Suprapubic skin (tissue), 4 donors: ENCODE measurements around the gene CEP78. TPM values are rescaled to one million over a fixed set of nuclear protein-coding genes. Genes with fewer than 3 reads are reported as not detected.

ENCODE experiments used
- DNase-seq, 2 donors: peaks; one replicate each; pipeline ENCODE4 v3.0.0-alpha.2; 2019; ENCODE audit warnings: low spot score in 2 of 2
- H3K27ac ChIP-seq: fragments of 200-600 bp; sonication (generic); one replicate; pipeline ENCODE4 v1.5.1; 2019
- H3K27me3 ChIP-seq: fragments of 200-600 bp; sonication (generic); one replicate; pipeline ENCODE4 v1.5.1; 2019
- H3K36me3 ChIP-seq: fragments of 200-600 bp; sonication (generic); one replicate; pipeline ENCODE4 v1.5.1; 2019
- H3K4me1 ChIP-seq: fragments of 200-600 bp; sonication (generic); one replicate; pipeline ENCODE4 v1.5.1; 2019
- H3K4me3 ChIP-seq: fragments of 200-600 bp; sonication (generic); one replicate; pipeline ENCODE4 v1.5.1; 2019; ENCODE audit warnings: mild to moderate bottlenecking
- H3K9me3 ChIP-seq: fragments of 200-600 bp; sonication (generic); one replicate; pipeline ENCODE4 v1.5.1; 2019
- CTCF ChIP-seq, 2 donors: fragments of 200-600 bp in 1 of 2; fragments of 450-650 bp in 1 of 2; sonication (generic) in 1 of 2; IDR thresholded peaks; one replicate each; pipeline ENCODE4 v1.5.1; 2016 to 2019; ENCODE audit warnings: antibody characterized with exemption in 2 of 2, mild to moderate bottlenecking in 1 of 2, moderate library complexity in 1 of 2
- EP300 ChIP-seq: sonication (generic); formaldehyde crosslinking; IDR thresholded peaks from one replicate; pipeline ENCODE4 v1.6.1; 2017; ENCODE audit warnings: antibody characterized with exemption
- POLR2A ChIP-seq, 2 donors: fragments of 450-650 bp; IDR thresholded peaks; one replicate each; pipeline ENCODE4 v1.6.1; 2017; ENCODE audit warnings: antibody characterized with exemption in 2 of 2, mild to moderate bottlenecking in 2 of 2, moderate library complexity in 2 of 2
- POLR2AphosphoS5 ChIP-seq, 3 donors: sonication (generic); formaldehyde crosslinking; IDR thresholded peaks; one replicate each; pipeline ENCODE4 v1.6.1; 2017; ENCODE audit warnings: antibody characterized with exemption in 3 of 3
- WGBS: methylation state at CpG from one replicate; pipeline ENCODE4 v1.1.5; 2018; 5-methylcytosine and 5-hydroxymethylcytosine counted together
- total RNA-seq, 4 donors: library from RNA; depleted of rRNA; stranded (reverse); fragments of >200 nt; gene quantifications; one replicate each; pipeline ENCODE4 v1.1.0, GENCODE V29; 2016

The CEP78 gene
- total RNA-seq, 4 donors from 2014 or later = 8.7 to 15.0 (median 11.7) TPM

DNA sequence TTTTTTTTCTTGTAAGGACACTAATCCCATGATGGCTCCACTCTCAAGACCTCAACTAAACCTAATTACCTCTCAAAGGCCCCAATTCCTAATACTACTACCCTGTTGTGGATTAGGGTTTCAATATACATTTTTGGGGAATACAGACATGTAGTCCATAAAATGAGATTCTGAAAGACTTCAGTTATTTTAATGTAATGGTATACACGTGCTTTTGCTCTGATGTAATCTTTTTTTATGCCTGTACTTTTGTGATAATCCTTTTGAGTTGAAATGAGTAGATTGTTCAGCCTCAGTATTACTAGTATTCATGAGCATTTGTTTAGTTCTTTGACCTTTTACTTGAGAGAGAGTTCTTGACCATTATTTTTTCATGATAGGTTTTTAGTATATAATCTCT lies 9.5 kb downstream of the CEP78 start:
- Histone ChIP-seq H3K9me3 (no peaks in the 10 kb centered on the region), H3K27ac (no peak overlapping the region), H3K27me3 (no peaks in the 10 kb centered on the region), H3K36me3 (peaks cover 32% of the 10 kb centered on the region), H3K4me3 (no peak overlapping the region), H3K4me1 (no peaks in the 10 kb centered on the region)
- 89% methylated on average over 1 of the region's 1 CpG for WGBS
- TF ChIP-seq POLR2AphosphoS5 (IDR thresholded peaks at IDR 0.05) = no peak
- TF ChIP-seq POLR2A (IDR thresholded peaks at IDR 0.05) = no peak
- TF ChIP-seq CTCF (IDR thresholded peaks at IDR 0.05) = no peak
- TF ChIP-seq EP300 = no peak
- DNase-seq = no peak

DNA sequence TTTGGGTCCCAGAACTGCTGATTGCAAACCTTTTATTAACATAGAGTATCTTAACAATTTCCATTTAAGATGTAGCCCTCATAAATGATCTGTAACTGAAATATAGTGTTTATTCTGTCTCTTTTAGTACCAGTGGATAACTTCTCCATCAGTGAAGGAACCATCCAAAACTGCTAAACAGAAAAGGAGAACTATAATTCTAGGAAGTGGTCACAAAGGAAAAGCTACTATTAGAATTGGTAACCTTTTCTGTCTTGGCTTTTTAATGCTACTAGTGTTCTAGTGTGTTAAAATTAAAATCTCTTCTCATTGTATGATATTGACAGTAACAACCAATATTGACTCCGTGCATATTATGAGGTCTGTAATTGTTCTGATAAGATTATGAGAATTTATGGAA lies 12.8 kb downstream of the CEP78 start:
- DNase-seq = no peak
- peaks cover 29% of the 10 kb centered on the region for H3K36me3 ChIP-seq
- no peaks in the 10 kb centered on the region for H3K9me3 ChIP-seq
- no peaks in the 10 kb centered on the region for H3K27me3 ChIP-seq
- 94% methylated on average over 1 of the region's 1 CpG for WGBS
- H3K4me3 ChIP-seq = no peak overlapping the region
- no peaks in the 10 kb centered on the region for H3K4me1 ChIP-seq
- H3K27ac ChIP-seq = no peak overlapping the region
- TF ChIP-seq CTCF (IDR thresholded peaks at IDR 0.05) (no peak), EP300 (no peak), POLR2AphosphoS5 (IDR thresholded peaks at IDR 0.05) (no peak), POLR2A (IDR thresholded peaks at IDR 0.05) (no peak)

DNA sequence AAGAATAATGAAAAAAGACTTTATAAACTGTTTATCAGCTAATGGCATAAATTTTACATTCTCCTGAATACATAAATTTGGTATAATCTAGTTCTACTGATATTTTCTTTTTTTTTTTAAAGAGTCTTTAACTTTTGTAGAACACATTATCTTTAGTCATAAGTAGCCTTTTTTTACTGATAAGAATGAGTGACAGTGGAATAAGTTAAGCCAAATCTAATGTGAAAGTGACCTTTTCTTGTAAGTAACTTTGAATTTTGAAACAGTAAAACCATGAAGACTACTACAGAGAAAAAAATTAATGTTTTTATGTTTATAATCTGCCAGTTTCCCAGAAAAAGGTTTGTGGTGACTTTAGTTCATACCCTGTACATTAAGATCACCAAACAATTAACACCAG lies 13.7 kb downstream of the CEP78 start:
- no peak for DNase-seq
- no peaks in the 10 kb centered on the region for H3K4me1 ChIP-seq
- H3K36me3 ChIP-seq = peaks cover 25% of the 10 kb centered on the region
- TF ChIP-seq CTCF (IDR thresholded peaks at IDR 0.05) = no peak
- TF ChIP-seq EP300 = no peak
- TF ChIP-seq POLR2A (IDR thresholded peaks at IDR 0.05) = no peak
- TF ChIP-seq POLR2AphosphoS5 (IDR thresholded peaks at IDR 0.05) = no peak
- H3K9me3 ChIP-seq = no peaks in the 10 kb centered on the region
- no peak overlapping the region for H3K27ac ChIP-seq
- H3K27me3 ChIP-seq = no peaks in the 10 kb centered on the region
- H3K4me3 ChIP-seq = no peak overlapping the region

- 94% methylated on average over 1 of the region's 1 CpG for WGBS
- no peak for TF ChIP-seq CTCF (IDR thresholded peaks at IDR 0.05)
- TF ChIP-seq POLR2A (IDR thresholded peaks at IDR 0.05) = no peak
- TF ChIP-seq POLR2AphosphoS5 (IDR thresholded peaks at IDR 0.05) = no peak
- no peak for TF ChIP-seq EP300
- Histone ChIP-seq H3K27ac (no peak overlapping the region), H3K9me3 (no peaks in the 10 kb centered on the region), H3K36me3 (peaks cover 19% of the 10 kb centered on the region), H3K4me1 (no peaks in the 10 kb centered on the region), H3K4me3 (no peak overlapping the region), H3K27me3 (no peaks in the 10 kb centered on the region)
- DNase-seq = no peak
These were observed 16.7 kb downstream of the CEP78 start for GRCh38 chr9:78252616-78253015.

DNA sequence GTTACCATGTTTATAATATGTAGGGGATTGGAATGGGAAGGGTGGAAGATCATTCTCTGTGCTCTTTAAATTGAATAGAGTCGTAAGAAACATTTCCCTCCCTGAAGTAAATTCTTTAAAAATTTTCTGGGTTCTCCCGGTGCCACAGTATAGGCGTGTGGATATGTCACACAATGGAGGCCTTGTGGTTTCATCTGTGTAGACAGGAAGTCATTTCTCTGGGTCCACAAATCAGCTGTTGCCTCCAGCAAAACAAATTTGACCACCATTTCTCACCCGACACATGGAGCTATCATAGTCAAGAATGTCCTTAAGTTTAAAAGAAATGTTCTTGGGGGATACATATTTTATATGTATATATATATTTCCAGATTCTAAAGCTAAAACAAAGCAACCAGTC lies 17.4 kb downstream of the CEP78 start:
- Histone ChIP-seq H3K36me3 (peaks cover 17% of the 10 kb centered on the region), H3K9me3 (no peaks in the 10 kb centered on the region), H3K4me1 (no peaks in the 10 kb centered on the region), H3K27me3 (no peaks in the 10 kb centered on the region), H3K4me3 (no peak overlapping the region), H3K27ac (no peak overlapping the region)
- DNase-seq = no peak
- 89% methylated on average over 4 of the region's 4 CpGs for WGBS
- TF ChIP-seq POLR2AphosphoS5 (IDR thresholded peaks at IDR 0.05) = no peak
- TF ChIP-seq POLR2A (IDR thresholded peaks at IDR 0.05) = no peak
- TF ChIP-seq EP300 = no peak

DNA sequence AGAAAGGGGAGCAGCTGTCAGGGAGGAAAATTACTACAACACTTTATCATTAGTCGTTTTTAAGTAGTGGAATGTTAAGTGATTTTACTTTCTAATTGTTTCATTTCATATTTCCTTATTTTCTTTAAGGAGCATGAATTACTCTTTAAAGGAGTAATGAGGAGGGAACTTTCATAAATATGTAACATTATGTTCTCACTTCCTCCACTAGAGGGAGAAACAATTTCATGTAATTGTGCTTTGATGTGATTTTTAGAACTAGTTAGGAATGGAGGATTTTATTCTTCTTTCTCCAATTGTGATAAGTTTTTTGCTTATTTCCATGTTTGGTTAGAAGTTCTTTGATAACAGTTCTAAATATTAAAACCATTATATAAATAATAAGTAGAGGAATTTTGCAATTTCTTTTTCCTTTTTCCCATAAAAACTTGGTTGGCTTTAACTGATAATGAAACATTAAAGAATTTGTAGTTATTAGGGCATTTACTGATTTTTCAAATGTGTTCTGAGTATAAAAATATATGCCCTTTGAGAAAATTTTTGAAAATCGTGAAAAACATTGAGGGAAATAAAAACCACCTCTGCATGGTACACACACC lies 25.6 kb downstream of the CEP78 start:
- H3K36me3 ChIP-seq = peaks cover 8% of the 10 kb centered on the region
- H3K9me3 ChIP-seq = no peaks in the 10 kb centered on the region
- DNase-seq = no peak
- no peak overlapping the region for H3K4me3 ChIP-seq
- WGBS = 43% methylated on average over 2 of the region's 2 CpGs
- H3K4me1 ChIP-seq = no peaks in the 10 kb centered on the region
- TF ChIP-seq EP300 (no peak), CTCF (IDR thresholded peaks at IDR 0.05) (peak in 1 of 2 donors; percentile 42)
- no peak overlapping the region for H3K27ac ChIP-seq
- H3K27me3 ChIP-seq = no peaks in the 10 kb centered on the region
